CD4-positive, alpha-beta T cell treated with Interleukin-6 at 100 ng/mL for 8 hours (primary cell): ENCODE results near the gene DENND4A.
"Not testable (repeated sequence)": the region's sequence is repeated elsewhere in the genome, so short reads cannot be mapped to it uniquely, and the experiment has no call there.

ENCODE experiments used
- DNase-seq: peaks from one replicate; pipeline ENCODE4 v3.0.0-alpha.2; 2020; ENCODE audit warnings: mixed read lengths, low spot score

Gene DENND4A

DNA sequence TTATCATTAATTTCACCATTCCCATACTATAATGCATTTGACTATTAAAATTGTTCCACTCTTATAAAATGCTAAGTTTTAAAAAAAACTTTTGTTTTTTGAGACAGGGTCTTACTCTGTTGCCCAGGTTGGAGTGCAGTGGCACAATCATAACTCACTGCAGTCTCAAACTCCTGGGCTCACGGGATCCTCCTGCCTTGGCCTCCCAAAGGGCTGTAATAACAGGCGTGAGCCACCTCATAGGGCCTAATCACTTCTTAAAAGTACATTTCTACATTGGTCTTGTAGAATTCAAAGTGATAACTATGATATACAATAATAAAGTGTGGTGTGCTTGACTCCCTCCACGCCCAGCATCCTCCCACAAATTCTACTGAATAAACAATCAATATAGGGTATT is 3.0 kb downstream of the DENND4A start:
- no peak for DNase-seq

GRCh38 chr15:65787260-65787659 is 4.8 kb downstream of the DENND4A start:
- no peak for DNase-seq

DNA sequence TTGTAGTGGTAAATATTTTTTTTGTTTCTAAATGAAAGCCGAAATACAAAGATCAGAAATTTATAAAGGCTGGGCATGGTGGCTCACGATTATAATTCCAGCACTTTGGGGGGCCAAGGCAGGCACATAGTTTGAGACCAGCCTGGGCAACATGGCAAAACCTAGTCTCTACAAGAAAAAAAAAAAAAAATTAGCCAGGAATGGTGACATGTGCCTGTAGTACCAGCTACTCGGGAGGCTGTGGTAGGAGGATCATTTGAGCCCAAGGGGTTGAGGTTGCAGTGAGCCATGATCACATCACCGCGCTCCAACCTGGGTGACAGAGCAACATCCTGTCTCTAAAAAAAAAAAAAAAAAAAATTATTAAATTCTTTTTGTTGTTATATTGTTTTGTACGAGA is 6.9 kb downstream of the DENND4A start:
- DNase-seq = no peak

DNA sequence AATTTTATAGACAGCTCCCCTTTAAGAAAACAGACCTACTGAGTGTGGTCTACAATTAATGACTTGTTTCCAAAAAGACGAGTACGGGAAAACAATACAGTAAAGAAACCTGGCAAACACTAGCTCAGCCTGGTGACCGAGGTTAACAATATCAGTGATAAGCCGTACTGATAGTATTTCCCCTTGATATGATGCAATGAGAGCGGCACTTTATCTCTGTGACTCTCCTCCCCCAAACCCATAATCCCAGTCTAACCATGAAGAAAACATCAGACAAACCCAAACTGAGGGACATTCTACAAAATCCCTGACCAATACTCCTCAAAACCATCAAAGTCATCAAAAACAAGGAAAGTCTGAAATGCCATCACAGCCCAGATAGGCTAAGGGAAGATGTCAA is 8.2 kb downstream of the DENND4A start:
- DNase-seq = no peak

GRCh38 chr15:65782096-65782495 is 10.0 kb downstream of the DENND4A start:
- DNase-seq = no peak

DNA sequence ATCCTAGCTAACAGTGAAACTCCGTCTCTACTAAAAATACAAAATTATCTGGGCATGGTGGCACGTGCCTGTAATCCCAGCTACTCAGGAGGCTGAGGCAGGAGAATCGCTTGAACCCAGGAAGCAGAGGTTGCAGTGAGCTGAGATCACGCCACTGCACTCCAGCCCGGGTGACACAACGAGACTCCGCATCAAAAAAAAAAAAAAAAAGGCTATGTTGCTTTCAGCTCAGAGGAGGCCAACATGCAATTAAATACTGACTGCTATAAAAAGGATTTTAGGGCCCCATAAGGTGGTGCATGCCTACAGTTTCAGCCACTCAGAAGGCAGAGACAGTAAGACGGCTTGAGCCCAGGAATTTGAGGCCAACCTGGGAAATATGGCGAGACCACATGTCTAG is 13.4 kb downstream of the DENND4A start:
- not testable (repeated sequence) for DNase-seq

GRCh38 chr15:65778269-65778668 is 13.8 kb downstream of the DENND4A start:
- DNase-seq = no peak

DNA sequence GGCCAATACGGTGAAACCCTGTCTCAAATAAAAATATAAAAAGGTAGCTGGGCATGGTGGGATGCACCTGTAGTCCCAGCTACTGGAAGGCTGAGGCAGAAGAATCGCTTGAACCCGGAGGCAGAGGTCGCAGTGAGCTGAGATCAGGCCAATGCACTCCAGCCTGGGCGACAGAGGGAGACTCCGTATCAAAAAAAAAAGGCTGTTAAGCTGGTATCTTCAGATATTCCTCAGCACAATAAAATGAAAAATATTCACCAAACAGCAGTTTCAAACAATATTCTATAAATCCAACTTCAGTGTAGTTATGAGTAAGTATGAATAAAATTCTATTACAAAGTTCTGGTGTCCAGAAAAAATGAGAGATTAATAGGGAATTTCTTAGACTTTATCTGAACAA is 14.2 kb downstream of the DENND4A start:
- DNase-seq = no peak

DNA sequence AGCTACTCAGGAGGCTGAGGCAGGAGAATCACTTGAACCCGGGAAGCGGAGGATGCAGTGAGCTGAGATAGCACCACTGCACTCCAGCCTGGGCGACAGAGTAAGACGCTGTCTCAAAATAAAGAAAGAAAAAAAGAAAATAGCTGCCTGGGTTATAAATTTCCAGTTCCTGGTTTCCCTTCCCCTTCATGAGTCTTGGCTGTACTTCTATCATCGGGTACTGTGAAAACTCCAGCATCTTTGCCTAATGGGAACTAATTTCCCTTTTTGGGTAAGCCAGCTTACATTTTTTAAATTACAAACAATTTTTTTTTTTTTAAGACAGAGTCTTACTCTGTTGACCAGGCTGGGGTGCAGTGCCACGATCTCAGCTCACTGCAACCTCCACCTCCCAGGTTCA is 15.0 kb downstream of the DENND4A start:
- DNase-seq = no peak

DNA sequence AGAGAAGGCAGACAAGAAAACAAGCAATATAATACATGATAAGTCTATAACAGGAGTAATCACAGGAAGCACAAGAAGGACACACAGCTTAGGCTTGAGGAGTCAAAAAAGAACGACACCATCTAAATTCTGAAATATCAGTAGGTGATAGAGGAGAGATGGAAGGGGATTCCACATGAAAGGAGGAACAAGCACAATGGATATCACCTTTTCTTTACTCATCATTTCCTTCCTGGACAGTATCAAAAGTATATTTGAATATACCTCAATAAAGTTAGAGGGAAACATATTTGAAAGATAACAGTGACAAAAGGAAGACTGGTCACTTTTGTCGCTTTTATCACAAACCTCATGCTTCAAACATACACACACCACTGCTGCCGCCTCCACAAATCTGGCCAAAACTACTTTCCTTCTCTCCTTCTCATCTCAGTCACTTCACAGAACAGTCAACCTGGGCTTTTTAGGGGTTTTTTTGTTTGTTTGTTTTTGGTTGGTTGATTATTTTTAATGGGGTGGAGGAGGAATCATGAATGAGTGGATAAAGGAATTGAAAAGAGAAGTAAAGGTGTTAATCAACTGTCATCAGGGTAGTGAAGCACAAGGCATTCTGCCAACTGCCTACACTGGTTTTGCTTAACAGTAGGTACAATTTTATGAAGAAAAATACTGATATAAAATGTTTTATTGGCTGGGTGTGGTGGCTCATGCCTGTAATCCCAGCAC is 18.5 kb downstream of the DENND4A start:
- no peak for DNase-seq

DNA sequence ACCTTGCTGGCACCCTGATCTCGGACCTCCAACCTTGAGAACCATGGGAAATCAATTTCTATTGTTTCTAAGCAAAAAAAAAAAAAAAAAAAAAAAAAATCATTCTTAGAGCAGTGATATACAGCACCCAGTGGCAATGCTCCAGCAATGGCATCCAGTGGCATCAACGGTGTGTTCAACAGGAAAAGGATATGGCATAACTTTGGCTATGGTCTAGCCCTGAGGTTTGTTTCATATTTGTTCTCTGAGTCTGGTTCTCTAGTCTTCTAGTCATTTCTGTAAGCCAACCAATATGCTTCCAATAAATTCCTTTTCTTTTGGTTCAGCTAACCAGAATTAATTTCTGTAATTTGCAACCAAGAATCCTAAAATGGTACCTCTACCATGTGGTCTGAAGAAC is 19.2 kb downstream of the DENND4A start:
- no peak for DNase-seq

GRCh38 chr15:65771870-65772269 is 20.2 kb downstream of the DENND4A start:
- DNase-seq = no peak

- DNase-seq = no peak
These were observed 22.6 kb downstream of the DENND4A start for GRCh38 chr15:65769482-65769881.

- no peak for DNase-seq
These were observed 24.2 kb downstream of the DENND4A start for GRCh38 chr15:65767895-65768294.

DNA sequence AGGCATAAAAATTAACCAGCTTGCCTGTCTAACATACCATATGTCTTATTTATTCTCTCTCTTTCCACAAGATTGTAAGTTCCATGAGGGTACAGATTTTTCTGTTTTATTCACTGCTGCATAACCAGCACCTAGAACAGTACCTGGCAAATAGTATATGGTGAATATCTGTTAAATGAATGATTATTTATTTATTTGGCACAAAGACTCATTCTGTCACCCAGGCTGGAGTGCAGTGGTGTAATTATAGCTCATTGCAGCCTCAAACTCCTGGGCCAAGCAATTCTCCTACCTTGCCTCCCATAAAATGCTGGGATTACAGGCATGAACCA is 24.9 kb downstream of the DENND4A start:
- no peak for DNase-seq

- no peak for DNase-seq
These were observed 25.4 kb downstream of the DENND4A start for GRCh38 chr15:65766422-65767263.

DNA sequence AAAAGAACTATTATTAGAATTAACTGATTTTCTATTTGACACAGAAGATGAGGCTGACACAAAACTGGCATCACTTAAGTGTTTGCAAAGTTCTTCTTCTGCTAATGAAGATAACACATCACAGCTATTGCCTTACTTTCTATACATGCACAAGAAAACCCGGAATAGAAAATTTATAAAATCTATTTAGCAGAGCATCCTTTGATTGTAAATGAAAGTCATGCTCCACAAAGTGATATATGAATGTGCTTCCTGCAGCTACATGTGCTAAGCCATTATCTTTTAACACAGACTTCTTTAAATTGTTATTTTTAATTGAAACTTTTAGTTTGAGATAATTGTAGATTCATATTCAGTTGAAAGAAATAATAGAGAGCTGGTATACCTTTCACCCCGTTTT is 27.0 kb downstream of the DENND4A start:
- no peak for DNase-seq

- DNase-seq = no peak
These were observed 28.9 kb downstream of the DENND4A start for GRCh38 chr15:65762914-65763787.

GRCh38 chr15:65762399-65762798 is 29.7 kb downstream of the DENND4A start:
- DNase-seq = no peak

- DNase-seq = no peak
These were observed 30.7 kb downstream of the DENND4A start for GRCh38 chr15:65761210-65761926.

- no peak for DNase-seq
These were observed 32.7 kb downstream of the DENND4A start for GRCh38 chr15:65759441-65759840.

DNA sequence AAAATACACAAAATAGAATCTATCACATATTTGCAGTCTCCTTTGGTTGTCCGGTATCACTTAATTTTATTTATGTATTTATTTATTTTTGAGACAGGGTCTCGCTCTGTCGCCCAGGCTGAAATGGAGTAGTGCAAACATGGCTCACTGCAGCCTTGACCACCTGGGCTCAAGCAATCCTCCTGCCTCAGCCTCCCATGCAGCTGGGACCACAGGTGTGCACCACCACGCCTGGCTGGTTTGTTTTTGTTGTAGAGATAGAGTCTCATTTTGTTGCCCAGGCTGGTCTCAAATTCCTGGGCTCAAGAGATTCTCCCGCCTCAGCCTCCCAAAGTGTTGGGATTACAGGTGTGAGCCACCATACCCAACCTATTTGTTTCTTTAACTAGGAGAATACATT is 33.9 kb downstream of the DENND4A start:
- no peak for DNase-seq
